ENCODE results near the gene SESTD1. TPM values are rescaled to one million over a fixed set of nuclear protein-coding genes. Genes with fewer than 3 reads are reported as not detected.
"Not testable (repeated sequence)": the region's sequence is repeated elsewhere in the genome, so short reads cannot be mapped to it uniquely, and the experiment has no call there.

Gene SESTD1
- total RNA-seq, 1 experiment from 2014 or later, result 0.97 TPM

- peak; percentile 91 for DNase-seq (ENCODE audit: low spot score)
These were observed 157.8 kb downstream of the SESTD1 start for GRCh38 chr2:179106676-179107428.

DNA sequence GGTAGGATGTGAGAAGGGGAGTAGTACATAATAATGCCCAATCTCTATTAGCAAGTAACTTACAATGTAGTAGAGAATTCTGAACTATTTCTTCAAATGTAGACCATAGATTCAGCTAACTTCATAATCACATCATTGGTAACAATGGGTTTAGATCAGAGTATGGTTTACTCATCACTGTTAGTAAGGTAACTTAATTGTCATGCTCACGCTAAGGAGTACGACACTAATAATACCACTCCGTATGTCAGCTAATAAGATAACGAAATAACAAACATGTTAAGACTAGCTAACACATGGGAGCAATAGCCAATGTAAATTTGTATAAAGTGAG, 158.3 kb downstream of the SESTD1 start:
- no peak for DNase-seq (ENCODE audit: low spot score)

DNA sequence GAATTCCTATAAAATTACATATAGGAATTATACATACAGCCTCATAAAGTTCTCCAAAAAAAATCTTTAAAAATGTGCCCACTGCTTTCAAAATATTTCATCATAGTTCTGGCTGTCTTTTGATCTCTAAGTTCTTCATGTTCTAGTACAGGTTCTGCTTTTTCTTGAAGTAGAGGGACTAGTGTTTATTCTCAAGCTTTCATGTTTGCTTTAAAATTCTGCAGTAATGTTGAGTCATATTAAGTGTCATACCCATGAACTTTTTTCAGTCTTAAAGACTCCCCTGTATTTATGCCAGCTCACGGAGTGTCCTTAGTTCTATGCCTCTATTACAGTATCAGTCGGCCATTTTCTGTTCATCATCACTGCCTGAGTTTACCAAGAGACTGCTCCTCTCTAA, 159.9 kb downstream of the SESTD1 start:
- DNase-seq (ENCODE audit: low spot score), result no peak

- no peak for DNase-seq (ENCODE audit: low spot score)
These were observed 166.4 kb downstream of the SESTD1 start for GRCh38 chr2:179098080-179098689.

GRCh38 chr2:179097131-179097530, 167.5 kb downstream of the SESTD1 start:
- DNase-seq (ENCODE audit: low spot score), result no peak

DNA sequence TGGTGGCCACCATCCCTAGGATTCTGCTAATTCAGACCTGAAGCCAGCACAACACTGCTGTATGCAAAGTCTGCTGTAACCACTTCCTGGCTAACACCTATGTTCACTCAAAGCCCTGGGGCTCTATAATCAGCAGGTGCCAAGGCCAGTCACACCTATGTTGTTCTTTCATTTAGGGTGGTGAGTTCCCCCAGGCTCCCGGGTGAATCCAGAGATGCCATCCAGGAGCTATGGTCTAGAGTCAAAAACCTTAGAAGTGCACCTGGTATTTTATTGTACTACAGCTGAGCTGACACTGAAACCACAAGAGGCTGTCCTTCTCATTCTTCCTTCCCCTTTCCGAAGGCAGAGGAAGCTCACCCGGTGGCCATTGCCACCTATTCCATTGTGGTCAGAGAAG, 168.5 kb downstream of the SESTD1 start:
- no peak for DNase-seq (ENCODE audit: low spot score)

- not testable (repeated sequence) for DNase-seq (ENCODE audit: low spot score)
These were observed 171.7 kb downstream of the SESTD1 start for GRCh38 chr2:179092912-179093311.

DNA sequence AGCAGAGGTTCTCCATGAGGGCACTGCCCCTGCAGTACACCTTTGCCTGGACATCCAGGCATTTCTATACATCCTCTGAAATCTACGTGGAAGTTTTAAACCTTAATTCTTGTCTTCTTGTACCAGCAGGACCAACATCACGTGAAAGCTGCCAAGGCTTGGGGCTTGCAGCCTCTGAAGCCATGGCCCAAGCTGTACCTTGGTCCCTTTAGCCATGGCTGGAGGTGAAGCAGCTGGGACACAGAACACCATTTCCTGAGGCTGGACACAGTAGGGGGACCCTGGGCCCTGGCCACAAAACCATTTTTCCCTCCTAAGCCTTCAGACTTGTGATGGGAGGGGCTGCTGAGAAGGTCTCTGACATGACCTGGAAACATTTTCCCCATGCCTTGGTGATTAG, 181.9 kb downstream of the SESTD1 start:
- no peak for DNase-seq (ENCODE audit: low spot score)

DNA sequence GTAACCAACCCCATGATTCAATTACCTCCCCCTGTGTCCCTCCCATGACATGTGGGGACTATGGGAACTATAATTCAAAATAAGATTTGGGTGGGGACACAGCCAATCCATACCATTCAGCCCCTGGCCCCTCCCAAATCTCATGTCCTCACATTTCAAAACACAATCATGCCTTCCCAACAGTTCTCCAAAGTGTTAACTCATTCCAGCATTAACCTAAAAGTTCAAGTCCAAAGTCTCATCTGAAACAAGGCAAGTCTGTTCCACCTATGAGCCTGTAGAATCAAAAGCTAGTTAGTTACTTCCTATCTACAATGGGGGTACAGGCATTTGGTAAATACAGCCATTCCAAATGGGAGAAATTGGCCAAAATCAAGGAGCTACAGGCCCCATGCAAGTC, 182.7 kb downstream of the SESTD1 start:
- DNase-seq (ENCODE audit: low spot score), result no peak

DNA sequence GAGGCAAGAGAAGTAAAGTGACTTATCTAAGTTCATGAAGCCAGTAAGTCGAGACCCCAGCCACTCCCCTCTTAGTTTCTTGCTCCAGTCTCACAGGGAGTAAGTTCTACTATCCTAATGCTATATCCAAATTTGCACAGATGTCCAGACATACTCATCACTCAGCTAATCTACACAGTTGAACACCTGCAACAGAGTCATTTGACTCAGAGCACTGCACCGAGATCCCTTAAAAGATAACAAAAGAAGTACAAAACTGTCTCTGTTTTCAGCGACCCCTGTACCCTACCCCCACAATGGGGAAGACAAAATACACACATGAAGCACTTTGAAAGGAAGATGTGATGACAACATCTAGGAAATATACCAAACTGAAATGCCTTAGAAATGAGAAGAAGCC, 192.1 kb downstream of the SESTD1 start:
- DNase-seq (ENCODE audit: low spot score), result no peak

DNA sequence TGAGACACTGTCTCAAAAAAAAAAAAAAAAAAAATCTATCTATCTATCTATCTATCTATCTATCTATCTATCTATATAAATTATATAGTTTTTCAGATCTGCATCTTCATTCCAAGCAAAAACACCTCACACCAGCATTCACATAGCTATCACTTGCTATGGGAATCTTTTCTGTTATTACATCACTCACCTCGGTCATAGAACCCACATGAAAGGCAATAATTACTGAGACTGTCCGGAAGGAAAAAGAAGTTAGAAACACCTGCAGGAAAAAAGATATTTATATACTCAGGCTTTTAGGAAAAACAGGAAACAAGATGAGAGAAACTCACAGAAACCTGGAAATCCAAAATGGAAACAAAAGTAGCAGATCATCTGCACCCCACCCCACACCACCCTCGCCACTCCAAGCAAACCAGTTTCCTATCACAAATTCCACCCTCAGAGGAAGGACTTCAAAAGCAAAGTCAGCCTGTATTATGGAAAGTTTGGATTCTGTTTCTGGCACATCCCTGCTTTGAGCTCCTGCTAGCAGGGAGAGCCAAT, 192.7 kb downstream of the SESTD1 start:
- DNase-seq (ENCODE audit: low spot score), result no peak

DNA sequence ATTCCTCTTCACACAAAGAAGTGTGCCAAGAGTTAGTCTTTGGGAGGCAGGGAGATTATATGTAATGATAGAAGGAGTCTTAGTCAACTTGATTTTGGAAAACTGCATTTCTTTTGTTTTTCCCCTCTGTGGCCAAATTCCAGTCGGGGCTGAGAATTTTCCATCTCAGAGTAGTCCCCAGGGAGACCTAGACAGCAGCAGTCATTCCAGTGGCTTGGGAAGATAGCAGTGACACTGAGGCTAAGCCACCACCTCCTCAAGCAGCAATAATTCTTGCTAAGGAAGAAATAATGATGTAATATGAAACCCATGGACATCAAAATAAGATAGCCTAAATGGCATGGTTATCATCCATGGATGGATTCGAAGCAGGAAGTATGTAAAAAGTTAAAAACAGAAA, 193.7 kb downstream of the SESTD1 start:
- no peak for DNase-seq (ENCODE audit: low spot score)

- DNase-seq (ENCODE audit: low spot score), result no peak
These were observed 194.9 kb downstream of the SESTD1 start for GRCh38 chr2:179069685-179070084.

- DNase-seq (ENCODE audit: low spot score), result no peak
These were observed 195.5 kb downstream of the SESTD1 start for GRCh38 chr2:179068991-179069643.

DNA sequence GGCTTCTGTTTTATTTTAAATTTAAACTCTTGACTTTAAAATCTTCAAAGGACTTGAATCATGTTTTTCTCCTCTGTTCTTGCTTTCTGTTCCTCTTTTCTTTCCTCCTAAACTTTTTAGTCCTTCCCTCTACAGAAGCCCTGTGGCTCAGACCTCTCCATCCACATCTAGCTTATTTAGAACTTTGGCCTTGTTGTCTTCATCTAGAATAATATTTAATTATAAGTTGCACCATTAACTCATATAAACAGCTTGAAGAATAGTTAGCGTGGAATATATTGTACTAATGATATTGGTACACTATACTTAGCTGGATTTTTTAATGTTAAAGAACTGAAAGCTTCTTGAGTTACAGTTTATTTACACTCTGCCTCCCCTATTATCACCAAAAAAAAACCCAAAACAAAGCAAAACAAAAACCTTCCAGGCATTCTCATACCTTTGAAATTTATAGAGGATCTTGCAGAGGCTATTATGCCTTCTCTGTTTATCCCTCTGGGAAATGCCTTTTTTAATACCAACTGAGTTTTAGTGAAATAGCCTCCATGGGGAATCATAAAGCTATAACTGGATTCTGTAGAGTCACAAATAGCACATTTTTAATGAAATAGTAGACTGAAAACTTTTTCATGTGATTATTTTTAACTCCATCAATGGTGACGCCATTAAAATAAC, 205.5 kb downstream of the SESTD1 start:
- no peak for DNase-seq (ENCODE audit: low spot score)

DNA sequence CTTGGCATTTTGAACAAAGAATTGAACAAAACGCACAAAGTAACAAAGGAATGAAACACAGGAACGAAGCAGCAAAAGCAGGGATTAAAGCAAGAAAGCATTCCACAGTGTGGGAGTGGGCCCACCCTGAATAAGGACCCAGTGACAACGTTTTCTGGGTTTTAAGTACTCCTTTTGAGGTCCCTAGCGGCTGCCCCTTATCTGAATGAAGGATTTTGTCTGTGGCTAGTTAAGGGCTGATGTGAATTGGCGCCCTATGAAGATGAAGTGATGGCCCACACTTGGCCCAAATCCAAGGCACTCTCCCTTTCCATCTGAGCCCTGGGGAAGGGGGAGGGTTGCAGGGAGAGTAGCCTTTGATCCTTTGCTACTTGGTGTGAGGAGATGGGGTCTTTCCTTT, 206.9 kb downstream of the SESTD1 start:
- DNase-seq (ENCODE audit: low spot score), result no peak

GRCh38 chr2:179053568-179053967, 211.1 kb downstream of the SESTD1 start:
- not testable (repeated sequence) for DNase-seq (ENCODE audit: low spot score)

Other genes starting within 250 kb of the SESTD1 start
- 0.05 TPM in 1 of 2 replicates, not detected in the other for gene CCDC141, start 214.7 kb downstream of the SESTD1 start, total RNA-seq (2014; rRNA removed; shearing (Covaris generic))